ENCODE measurements around the gene GRID2.

GRCh38 chr4:93002240-93002639 is 698.5 kb downstream of the GRID2 start:
- TF ChIP-seq CTCF (conservative IDR thresholded peaks at IDR 0.05 in 1 of 2, IDR thresholded peaks at IDR 0.05 in 1 of 2; ENCODE audit: low read depth in 1 of 2, low read length in 2 of 2) (no peak), EZH2 (IDR thresholded peaks at IDR 0.05; ENCODE audit: low read length, missing control alignments) (no peak)

All from fibroblast of lung (primary cell).